NCI-H146 treated with DMSO at 0.1 percent for 48 hours (cell line): Measurements from ENCODE around the gene TP53TG5.
"Not testable (repeated sequence)": the region's sequence is repeated elsewhere in the genome, so short reads cannot be mapped to it uniquely, and the experiment has no call there.

ENCODE experiments used
- DNase-seq: peaks from one replicate; lab custom pipeline; 2025; ENCODE audit not compliant: unreplicated experiment; lab: John Stamatoyannopoulos, UW

The TP53TG5 gene

DNA sequence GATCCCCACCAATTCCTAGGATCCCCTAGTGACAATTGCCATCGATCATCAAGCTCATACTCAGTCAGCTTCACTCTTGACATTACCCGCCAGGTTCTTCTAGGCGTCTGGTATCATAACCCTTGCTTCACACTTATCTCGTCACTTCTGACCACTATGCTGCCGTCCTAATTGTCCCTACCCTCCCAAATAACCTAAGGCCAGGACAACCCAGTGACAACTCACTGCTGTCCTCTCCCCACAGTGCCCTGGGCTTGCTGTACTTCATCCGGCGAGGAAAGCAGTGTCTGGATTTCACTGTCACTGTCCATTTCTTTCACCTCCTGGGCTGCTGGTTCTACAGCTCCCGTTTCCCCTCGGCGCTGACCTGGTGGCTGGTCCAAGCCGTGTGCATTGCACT is 11.5 kb downstream of the TP53TG5 start:
- DNase-seq, result no peak

DNA sequence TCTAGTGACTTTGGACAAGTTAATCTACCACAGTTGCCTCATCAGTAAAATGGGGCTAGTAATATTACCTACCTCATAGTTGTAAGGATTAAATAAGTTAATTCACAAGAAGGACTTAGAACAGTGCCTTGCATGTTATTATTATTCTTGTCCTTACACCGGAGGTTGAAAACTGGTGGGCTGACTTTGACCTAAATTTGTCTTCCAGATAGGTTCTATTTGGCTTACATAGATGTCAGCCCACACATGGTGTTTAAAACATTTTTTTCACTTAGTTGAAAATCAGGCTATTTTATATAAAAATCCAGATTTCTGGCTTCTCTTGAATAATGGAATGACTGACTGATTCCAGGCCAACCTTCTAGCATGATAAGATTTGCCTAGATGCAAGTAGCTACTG is 11.9 kb downstream of the TP53TG5 start:
- DNase-seq, result no peak

DNA sequence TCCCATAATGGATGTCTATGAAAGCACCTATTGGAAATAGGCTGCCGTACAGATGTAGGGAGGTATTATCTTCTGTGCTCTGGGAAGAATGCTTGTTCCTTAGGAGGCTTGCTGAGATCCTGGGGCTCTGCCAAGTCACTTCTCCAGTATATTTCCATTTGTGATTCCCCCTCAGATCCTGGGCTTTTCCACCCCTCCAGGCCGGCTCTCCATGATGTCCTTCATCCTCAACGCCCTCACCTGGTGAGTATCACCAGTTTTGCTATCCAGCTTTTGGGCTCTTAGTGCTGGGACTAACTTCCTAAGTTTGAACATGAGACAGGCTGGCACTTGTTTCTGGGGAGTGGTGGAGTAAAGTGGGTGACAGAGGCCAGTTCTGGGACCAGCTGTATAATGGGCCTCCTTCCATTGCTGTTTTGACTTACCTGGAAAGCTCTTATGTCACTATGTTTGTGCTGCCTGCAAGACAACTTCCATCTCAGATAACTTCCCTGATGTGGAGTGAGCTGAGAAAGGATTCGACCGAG is 12.6 kb downstream of the TP53TG5 start:
- DNase-seq, result no peak

DNA sequence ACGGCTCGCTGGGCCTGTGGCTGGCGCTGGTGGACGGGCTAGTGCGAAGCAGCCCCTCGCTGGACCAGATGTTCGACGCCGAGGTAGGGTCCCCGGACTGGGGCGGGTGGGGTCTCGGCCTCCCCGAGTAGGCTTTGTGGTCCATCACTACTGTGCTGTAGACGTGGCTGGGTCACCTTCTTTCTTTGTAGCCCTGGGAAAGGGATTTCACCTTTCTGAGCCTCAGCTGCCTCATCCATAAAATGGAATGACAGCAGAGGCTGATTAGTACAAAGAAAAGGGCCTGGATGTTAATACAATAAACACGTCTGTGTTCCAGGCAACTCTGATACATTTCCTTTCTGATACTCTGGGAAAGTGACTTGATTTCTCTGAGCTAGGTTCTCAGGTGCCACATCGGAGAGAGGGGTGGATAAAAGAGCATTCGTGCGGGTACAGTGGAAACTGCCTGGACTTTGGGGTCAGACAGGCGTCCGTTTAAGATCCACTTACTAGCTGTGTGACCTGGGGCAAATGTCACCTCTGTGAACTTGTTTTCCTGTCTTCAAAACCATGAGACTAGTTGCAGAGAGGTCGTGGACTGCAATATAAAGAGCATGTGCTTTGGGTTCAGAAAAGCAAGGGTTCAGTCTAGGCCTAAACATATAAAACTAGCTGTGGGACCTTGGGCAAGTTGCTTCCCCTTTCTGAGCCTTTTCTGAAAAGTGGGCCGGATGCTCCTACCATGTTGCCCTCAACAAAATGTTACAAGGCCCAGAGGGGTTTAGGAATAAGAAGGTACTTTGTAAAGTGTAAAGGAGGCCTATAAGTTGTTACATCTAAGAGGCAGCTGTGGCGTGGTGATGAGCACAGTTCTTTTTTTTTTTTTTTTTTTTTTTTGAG is 14.3 kb downstream of the TP53TG5 start:
- DNase-seq, result no peak

DNA sequence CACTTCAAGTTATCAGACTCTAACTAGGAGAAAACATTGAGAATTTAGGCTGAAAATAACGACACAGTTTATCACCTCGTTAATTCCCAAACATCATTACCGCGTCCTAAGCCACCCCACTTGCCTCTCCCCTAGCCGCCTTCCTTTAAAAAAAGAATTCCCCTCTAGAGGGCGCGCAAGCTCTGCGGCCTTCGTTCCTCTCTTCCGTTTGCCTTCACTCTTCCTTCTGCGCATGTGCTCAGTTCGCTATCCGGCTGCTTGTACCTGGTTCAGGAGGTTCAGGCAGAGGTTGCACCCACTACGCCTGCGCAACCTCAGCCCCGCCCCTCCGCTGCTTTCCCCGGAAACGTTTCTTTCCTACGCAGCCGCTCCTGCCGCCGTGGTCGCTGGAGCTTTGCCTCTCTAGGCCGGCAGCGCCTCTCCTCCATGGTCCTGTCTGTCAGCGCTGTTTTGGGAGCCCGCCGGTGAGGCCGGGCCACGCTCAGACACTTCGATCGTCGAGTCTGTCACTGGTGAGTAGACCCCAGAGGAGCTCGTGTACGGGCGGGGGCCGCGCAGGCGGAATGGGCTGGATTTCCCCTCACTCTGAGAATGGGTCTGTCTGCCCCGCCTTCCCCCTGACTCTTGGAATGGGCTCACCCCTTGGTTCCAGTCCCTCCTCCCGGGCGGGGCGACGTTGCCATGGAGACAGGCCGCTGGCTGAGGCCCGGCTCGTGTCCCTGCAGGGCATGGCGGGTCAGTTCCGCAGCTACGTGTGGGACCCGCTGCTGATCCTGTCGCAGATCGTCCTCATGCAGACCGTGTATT is 15.1 kb downstream of the TP53TG5 start, which contains the start of gene SYS1:
SYS1 (plus strand) TSS at position 353 of the 807 bp plus-strand sequence; CDS start at position 729, 376 bp downstream.
- peak; percentile 99 for DNase-seq

DNA sequence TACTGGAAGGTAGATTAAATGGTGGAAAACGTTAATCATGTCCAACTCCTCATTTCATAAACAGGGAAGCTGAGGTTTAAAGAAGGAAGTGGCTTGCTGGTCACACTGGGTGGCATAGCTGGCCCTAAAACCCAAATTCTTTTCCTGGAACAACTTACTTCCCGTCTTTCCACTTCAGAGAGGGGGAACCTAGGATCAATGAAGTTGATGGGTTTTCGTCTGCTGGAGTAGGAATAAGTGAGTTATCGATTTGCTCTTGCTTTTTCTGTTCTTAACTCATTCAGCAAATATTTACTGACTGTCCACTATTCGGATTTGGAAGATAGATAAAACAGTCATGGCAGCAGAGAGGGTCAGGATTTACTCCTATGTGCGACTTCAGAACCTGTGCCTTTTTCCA is 16.3 kb downstream of the TP53TG5 start:
- DNase-seq, result no peak

DNA sequence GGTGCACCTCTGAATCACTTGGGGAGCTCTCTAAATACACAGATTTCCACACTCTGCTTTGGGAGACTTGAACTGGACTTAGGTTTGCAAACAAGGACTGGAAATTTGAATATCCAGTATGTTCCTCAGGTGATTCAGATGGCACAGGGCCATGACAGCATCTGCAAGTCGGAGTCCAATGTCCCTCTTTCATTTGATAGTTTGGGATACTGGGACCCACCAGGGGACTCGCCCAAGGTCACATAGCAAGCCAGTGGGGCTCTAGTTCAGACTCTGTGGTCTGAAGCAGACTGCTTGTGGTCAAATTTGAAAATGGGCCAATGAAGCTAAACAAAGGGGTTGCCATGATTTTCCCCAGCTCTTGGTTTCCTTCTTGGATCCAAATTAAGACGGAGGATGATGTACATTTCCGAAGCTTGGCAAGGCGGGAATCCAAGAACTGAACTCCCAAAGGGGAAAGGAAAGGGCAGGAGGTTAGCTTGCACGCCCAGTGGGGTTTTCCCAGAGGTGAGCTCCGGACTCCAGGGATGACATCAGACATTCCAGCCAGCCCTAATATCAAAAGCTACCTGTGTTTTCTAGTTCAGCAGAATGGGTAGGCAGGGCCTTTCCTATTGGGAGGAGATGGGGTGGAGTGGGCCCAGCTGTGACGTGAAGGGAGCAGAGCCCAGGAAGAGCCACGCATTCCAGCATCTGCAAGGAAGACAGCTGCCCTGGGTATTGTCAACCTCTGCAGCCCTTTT is 18.5 kb downstream of the TP53TG5 start:
- DNase-seq, result no peak

DNA sequence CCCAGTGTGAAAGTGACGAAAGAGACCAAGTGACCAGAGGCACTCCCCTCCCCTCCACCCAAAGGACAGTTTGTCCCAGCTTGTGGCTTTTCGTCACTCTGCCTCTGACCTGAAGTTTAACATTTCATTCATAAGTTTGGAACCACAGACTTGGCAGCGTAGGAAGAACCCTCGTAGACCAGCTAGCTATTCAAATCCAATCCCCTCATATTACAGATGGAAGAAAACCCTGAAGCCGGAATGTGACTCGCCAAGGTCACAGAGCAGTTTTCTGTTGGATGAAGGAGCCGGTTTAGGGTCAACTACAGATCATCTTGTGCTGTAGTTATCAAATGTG is 19.1 kb downstream of the TP53TG5 start:
- no peak for DNase-seq

DNA sequence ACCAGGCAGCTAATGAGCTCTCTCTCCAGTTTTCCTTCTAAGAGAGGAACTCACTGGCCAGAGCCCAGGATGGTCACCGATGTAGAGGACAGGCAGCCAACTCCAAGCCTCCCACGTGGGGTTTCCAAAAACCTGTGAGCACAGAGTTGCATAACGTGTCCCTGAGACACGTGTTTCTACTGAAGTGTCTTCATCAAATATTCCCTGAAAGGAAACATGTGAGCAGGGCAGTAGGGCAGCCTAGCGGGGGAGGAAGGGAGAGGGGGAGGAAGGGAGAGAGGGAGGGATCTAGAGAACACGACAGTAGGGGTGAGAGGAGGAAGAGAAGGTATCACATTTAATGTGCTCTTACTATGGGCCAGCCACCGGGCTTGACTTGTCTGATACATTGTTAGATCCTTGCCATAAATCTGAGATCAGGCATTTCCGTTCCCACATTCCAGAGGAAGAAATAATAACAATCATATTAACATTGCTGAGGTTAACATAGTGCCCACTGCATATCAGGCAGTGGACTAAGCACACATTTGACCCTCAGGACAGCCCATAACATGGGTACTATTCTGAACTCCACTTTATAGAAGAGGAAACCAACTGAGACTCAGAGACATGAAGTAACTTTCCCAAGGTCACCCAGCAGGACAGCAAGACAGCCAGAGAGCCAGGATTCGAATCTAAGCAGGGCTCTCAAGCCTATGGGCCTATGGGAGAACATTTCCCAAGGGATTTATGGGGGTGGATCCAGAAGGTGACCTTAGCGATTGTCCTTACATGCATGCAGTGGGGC is 19.6 kb downstream of the TP53TG5 start:
- DNase-seq, result no peak

DNA sequence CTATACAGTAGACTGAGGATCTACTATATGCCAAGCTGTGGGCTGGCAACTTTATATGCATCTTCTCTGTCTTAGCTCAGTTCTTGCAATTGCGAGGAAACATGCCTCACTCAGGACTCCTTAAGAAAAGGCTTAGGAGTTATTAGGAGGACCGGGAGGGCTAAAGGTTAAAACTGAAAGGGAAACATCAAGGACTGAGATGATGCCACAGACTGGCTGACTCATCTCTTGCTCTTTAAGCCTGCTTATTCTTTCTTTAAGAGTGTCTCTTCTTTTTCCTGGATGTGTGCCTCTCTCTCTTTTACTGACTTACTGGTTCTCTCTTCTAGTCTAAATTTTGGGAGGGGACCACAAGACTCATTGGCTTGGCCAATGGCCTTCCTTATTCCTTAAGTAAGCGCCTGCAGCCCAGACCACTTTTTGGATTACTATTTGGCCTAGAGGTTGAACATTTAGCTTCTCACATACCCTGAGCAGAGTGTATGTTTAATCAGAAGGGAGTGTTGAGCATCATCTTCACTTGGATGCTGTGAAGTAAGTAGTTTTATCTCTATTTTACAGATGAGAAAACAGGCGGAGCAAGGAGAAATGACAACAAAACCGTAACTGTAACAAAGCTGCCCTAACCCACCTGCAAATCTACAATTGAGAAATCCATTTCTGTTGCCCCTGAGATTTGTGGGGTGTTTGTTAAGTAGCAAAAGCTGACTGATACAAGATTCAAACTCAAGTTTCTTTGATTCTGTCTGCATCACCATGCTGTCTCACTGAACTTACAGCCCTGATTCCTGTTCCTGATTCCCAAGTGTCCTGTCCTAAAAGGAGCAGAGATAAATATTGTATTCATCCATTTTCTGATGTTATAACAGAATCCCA is 22.7 kb downstream of the TP53TG5 start:
- no peak for DNase-seq

DNA sequence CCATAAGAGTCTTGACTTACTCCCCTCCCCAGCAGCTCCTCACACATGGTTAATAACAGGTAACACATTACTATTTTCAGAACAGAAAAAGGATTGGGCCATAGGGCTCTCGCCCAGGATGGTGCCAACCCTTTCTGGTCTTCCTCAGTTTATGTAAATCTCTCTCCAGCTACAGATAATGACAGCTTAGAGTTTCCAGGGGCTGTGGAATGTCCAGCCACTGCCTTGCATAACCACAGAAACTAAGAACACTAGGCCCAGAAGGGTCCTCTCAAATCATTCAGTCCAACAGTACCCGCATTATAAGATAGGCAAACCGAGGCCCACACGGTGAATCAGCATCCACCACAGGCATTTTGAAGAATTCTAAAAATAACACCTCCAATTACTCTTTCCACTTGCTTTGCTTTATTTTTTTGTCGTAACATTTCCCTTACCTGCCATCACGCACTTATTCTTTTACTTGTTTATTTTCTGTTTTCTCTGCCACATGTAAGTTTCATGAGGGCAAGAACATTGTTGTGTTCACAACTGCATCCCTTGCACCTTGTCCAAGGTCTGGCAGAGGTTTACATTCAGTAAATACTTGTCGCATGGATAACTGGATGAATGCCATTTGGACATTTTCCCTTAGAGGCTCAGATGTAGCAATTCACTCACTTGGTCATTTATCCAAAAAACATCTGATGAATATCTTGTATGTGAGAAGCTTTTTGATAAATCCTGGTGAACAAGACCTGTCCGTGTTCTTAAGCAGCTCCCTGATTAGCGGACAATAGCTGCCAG is 23.5 kb downstream of the TP53TG5 start:
- no peak for DNase-seq

DNA sequence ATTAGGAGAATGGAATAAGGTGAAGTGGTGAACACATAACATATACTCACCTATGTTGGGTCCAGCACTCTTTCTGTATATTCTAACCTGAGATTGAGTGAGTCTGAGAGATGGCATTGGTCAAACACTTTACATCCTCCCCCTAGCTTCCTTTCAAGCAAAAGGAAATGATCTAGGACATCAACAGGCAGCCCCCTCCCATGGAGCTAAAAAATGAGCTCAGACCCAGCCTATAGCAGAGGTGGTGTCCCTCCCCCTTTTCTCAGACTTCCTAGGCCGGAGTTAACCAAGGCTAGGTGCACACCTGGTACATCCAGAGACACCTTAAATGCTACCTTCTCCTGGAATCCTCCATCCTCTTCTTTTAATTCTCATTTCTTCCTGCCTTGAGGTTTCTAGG is 24.4 kb downstream of the TP53TG5 start:
- no peak for DNase-seq

DNA sequence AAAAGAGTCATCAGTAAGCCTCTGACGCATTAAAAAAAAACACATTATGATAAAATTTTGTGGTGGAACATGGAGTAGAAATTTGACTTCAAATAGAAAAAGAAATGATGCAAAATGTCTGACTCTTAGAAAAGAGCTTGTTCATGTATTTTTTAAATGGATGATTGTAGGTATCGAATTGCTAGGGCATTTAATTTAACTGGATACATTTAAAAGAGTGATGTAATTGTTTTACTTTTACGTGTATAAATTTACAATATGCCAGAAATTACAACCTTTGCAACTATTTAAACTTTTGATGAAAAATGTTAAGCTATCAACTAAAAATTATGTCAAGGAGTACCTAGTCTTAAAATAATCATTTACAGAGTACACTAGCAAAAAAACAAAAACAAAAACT is 25.4 kb downstream of the TP53TG5 start:
- DNase-seq, result no peak

DNA sequence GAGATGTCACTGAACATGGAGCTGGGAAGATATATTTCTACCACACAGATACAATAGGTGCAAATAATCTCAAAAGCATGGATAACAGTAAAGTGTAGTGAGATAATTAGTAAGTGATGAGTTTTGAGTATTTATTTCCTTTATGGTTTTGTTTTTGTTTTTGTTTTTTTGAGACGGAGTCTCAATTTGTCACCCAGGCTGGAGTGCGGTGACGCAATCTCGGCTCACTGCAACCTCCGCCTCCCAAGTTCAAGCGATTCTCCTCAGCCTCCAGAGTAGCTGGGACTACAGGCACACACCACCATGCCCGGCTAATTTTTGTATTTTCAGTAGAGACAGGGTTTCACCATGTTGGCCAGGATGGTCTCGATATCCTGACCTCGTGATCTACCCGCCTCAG is 27.3 kb downstream of the TP53TG5 start:
- not testable (repeated sequence) for DNase-seq

DNA sequence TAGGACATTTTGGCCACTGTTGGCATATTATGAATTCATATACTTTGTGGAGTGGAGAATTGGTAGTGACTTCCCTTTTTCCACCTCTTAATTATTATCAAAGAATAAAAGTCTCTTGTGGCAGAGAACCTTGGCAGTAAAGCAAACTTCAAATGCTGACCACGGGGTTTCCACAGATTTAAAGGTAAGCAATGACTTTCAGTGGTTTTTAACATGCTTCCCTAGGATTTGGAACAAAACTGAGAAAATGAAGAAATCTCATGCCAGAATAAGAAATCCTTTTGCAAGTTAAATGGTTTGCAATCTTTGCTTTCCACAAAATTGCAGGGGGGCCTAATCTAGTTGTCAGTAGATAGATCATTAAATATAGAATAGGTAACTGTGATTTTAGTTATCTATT is 27.9 kb downstream of the TP53TG5 start:
- DNase-seq, result no peak

DNA sequence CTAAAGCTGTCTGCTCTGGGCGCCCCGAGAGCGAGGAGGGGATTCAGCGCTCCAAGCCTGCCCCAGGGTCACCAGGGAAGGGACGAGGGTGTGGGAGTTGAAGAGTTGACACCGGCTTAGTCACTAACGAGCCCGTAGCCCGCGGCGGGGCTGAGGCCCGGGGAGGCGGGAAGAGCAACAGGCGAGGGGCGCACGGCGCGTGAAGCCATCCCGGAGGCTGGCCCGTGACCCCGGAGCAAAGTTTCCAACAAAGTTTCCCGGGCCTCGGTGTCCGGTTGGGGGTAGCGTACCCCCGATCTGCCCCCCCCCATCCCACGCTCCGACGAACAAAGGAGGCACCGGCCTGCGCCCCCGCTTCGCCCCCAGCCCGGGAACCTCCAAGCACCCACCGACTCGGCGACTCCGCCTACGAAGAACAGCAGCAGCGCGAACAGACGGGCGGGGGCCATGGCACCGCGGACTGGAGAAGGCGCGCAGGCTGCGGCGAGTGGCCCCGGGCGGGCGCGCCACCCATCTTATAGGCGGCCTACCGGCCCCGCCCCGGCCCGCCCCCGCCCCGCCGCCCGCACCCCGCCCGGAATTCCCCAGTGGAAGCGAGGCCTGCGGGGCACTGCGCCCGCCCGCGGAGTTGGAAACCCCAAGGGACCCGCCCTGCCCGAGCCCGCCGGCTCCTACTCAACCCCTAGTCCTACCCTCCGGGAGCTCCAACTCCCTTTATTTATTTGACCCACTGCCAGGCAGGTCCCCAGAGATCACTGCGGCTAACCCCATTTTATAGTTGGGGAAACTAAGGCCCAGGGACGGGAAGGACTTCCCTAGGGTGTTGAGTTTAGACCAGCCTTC is 30.0 kb downstream of the TP53TG5 start, which contains the start of gene SDC4:
SDC4 (minus strand) TSS at position 489 of the 843 bp plus-strand sequence; CDS start at position 449, 40 bp downstream.
- DNase-seq, result peak; percentile 35

DNA sequence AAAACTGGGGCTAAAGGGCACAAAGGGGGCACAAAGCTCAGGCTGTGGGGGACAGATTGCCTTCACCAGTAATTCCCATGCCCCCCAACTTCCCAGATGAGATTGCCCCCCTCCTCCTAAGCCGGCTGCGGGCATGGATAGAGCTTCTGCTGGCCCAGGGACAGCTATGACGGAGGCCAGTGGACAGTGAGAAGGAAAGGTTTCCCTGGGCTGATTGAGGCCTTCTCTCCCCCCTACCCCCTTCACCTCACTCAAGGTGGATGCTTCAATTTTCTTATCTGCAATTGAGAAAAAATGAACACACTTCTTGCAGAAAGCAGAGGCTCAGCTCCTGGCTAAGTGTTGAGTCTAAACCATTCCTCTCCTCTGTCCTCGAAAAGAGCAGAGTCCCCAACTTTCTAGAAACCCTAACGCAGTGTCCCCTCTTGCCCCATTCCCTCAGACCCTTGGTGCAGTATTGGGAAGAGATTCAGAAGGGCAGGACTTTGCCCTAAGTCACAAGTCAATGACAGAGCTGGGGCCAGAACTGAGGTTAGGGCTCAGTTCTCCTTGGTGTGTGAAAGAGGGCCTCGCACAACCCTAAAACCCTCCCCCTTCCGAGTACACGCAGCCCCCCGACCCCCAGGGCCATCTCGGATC is 30.7 kb downstream of the TP53TG5 start:
- DNase-seq, result no peak
